Suprapubic skin (tissue), 4 donors: ENCODE measurements around the gene FLOT1. TPM values are rescaled to one million over a fixed set of nuclear protein-coding genes. Genes with fewer than 3 reads are reported as not detected.

Experiments
- DNase-seq, 2 donors: peaks; one replicate each; pipeline ENCODE4 v3.0.0-alpha.2; 2019; ENCODE audit warnings: low spot score in 2 of 2
- H3K27ac ChIP-seq: fragments of 200-600 bp; sonication (generic); one replicate; pipeline ENCODE4 v1.5.1; 2019
- H3K27me3 ChIP-seq: fragments of 200-600 bp; sonication (generic); one replicate; pipeline ENCODE4 v1.5.1; 2019
- H3K36me3 ChIP-seq: fragments of 200-600 bp; sonication (generic); one replicate; pipeline ENCODE4 v1.5.1; 2019
- H3K4me1 ChIP-seq: fragments of 200-600 bp; sonication (generic); one replicate; pipeline ENCODE4 v1.5.1; 2019
- H3K4me3 ChIP-seq: fragments of 200-600 bp; sonication (generic); one replicate; pipeline ENCODE4 v1.5.1; 2019; ENCODE audit warnings: mild to moderate bottlenecking
- H3K9me3 ChIP-seq: fragments of 200-600 bp; sonication (generic); one replicate; pipeline ENCODE4 v1.5.1; 2019
- CTCF ChIP-seq, 2 donors: fragments of 200-600 bp in 1 of 2; fragments of 450-650 bp in 1 of 2; sonication (generic) in 1 of 2; IDR thresholded peaks; one replicate each; pipeline ENCODE4 v1.5.1; 2016 to 2019; ENCODE audit warnings: antibody characterized with exemption in 2 of 2, mild to moderate bottlenecking in 1 of 2, moderate library complexity in 1 of 2
- EP300 ChIP-seq: sonication (generic); formaldehyde crosslinking; IDR thresholded peaks from one replicate; pipeline ENCODE4 v1.6.1; 2017; ENCODE audit warnings: antibody characterized with exemption
- POLR2A ChIP-seq, 2 donors: fragments of 450-650 bp; IDR thresholded peaks; one replicate each; pipeline ENCODE4 v1.6.1; 2017; ENCODE audit warnings: antibody characterized with exemption in 2 of 2, mild to moderate bottlenecking in 2 of 2, moderate library complexity in 2 of 2
- POLR2AphosphoS5 ChIP-seq, 3 donors: sonication (generic); formaldehyde crosslinking; IDR thresholded peaks; one replicate each; pipeline ENCODE4 v1.6.1; 2017; ENCODE audit warnings: antibody characterized with exemption in 3 of 3
- WGBS: methylation state at CpG from one replicate; pipeline ENCODE4 v1.1.5; 2018; 5-methylcytosine and 5-hydroxymethylcytosine counted together
- total RNA-seq, 4 donors: library from RNA; depleted of rRNA; stranded (reverse); fragments of >200 nt; gene quantifications; one replicate each; pipeline ENCODE4 v1.1.0, GENCODE V29; 2016

FLOT1 gene
- total RNA-seq, result 10 to 100 TPM; 28.4 to 60.8 (median 45.5) TPM

- whole genome bisulfite sequencing, result under 1% methylated on average over 30 of the region's 66 CpGs
- DNase-seq, result peak; percentile 98 to 99
- H3K36me3 ChIP-seq, result peaks cover 29% of the 10 kb centered on the region
- H3K9me3 ChIP-seq, result no peaks in the 10 kb centered on the region
- TF ChIP-seq POLR2A (IDR thresholded peaks at IDR 0.05) (peak in 1 of 2 donors; percentile 23), POLR2AphosphoS5 (IDR thresholded peaks at IDR 0.05) (peak; percentile 66 to 95 (median 93)), EP300 (no peak), CTCF (IDR thresholded peaks at IDR 0.05) (no peak)
- peaks cover 55% of the 10 kb centered on the region for H3K4me1 ChIP-seq
- H3K4me3 ChIP-seq, result peak within 1 kb of the TSS; percentile 79
- H3K27ac ChIP-seq, result peak within 1 kb of the TSS; percentile 96
- no peaks in the 10 kb centered on the region for H3K27me3 ChIP-seq
Observed at GRCh38 chr6:30742316-30743098, at the start of gene FLOT1. Gene FLOT1, minus strand, starts transcription at chr6:30742687. Its CDS starts 498 bp downstream, at chr6:30742189.

- peaks cover 22% of the 10 kb centered on the region for H3K4me1 ChIP-seq
- H3K9me3 ChIP-seq, result no peaks in the 10 kb centered on the region
- no peaks in the 10 kb centered on the region for H3K36me3 ChIP-seq
- H3K27ac ChIP-seq, result no peak overlapping the region
- TF ChIP-seq POLR2AphosphoS5 (IDR thresholded peaks at IDR 0.05), result no peak
- TF ChIP-seq POLR2A (IDR thresholded peaks at IDR 0.05), result no peak
- TF ChIP-seq CTCF (IDR thresholded peaks at IDR 0.05), result no peak
- TF ChIP-seq EP300, result no peak
- no peak for DNase-seq
- 72% methylated on average over 4 of the region's 4 CpGs for WGBS
- no peaks in the 10 kb centered on the region for H3K27me3 ChIP-seq
- no peak overlapping the region for H3K4me3 ChIP-seq
Observed at GRCh38 chr6:30790724-30791383, 48.4 kb upstream of the FLOT1 start.

GRCh38 chr6:30789606-30790005, 47.1 kb upstream of the FLOT1 start:
- TF ChIP-seq POLR2AphosphoS5 (IDR thresholded peaks at IDR 0.05), result no peak
- no peak for TF ChIP-seq EP300
- TF ChIP-seq CTCF (IDR thresholded peaks at IDR 0.05), result no peak
- no peak for TF ChIP-seq POLR2A (IDR thresholded peaks at IDR 0.05)
- DNase-seq, result no peak
- Histone ChIP-seq H3K9me3 (no peaks in the 10 kb centered on the region), H3K27ac (no peak overlapping the region), H3K27me3 (no peaks in the 10 kb centered on the region), H3K4me1 (peaks cover 22% of the 10 kb centered on the region), H3K4me3 (no peak overlapping the region), H3K36me3 (no peaks in the 10 kb centered on the region)
- 0% methylated on average over 1 of the region's 1 CpG for WGBS

GRCh38 chr6:30787954-30788353, 45.5 kb upstream of the FLOT1 start:
- no peak overlapping the region for H3K27ac ChIP-seq
- TF ChIP-seq CTCF (IDR thresholded peaks at IDR 0.05) (no peak), EP300 (no peak), POLR2A (IDR thresholded peaks at IDR 0.05) (no peak), POLR2AphosphoS5 (IDR thresholded peaks at IDR 0.05) (no peak)
- no peaks in the 10 kb centered on the region for H3K27me3 ChIP-seq
- peaks cover 17% of the 10 kb centered on the region for H3K4me1 ChIP-seq
- no peaks in the 10 kb centered on the region for H3K36me3 ChIP-seq
- H3K4me3 ChIP-seq, result no peak overlapping the region
- DNase-seq, result no peak
- WGBS, result 46% methylated on average over 5 of the region's 5 CpGs
- H3K9me3 ChIP-seq, result no peaks in the 10 kb centered on the region

GRCh38 chr6:30782425-30783014, 40.0 kb upstream of the FLOT1 start:
- DNase-seq, result no peak
- Histone ChIP-seq H3K4me3 (no peak overlapping the region), H3K36me3 (no peaks in the 10 kb centered on the region), H3K9me3 (no peaks in the 10 kb centered on the region), H3K27me3 (no peaks in the 10 kb centered on the region), H3K27ac (peak overlapping the region; percentile 82), H3K4me1 (peaks cover 52% of the 10 kb centered on the region)
- TF ChIP-seq POLR2AphosphoS5 (IDR thresholded peaks at IDR 0.05) (no peak), POLR2A (IDR thresholded peaks at IDR 0.05) (no peak), CTCF (IDR thresholded peaks at IDR 0.05) (no peak), EP300 (no peak)
